H1 (cell line): Measurements from ENCODE around the gene C3AR1.

Experiments used
- CTCF ChIP-seq, 3 experiments: IDR thresholded peaks; 1 replicate in 2 of 3; 2 replicates in 1 of 3; pipeline versions ENCODE4 v1.5.1 to v1.6.1; 2011; ENCODE audit warnings: low read length in 3 of 3, mild to moderate bottlenecking in 3 of 3, inconsistent platforms in 2 of 3, low read depth in 1 of 3, moderate library complexity in 1 of 3; ENCODE audit not compliant: insufficient read depth in 1 of 3; ENCODE audit errors: control extremely low read depth in 1 of 3
- EP300 ChIP-seq, 2 experiments: IDR thresholded peaks; 1 replicate in 1 of 2; 2 replicates in 1 of 2; pipeline ENCODE4 v1.6.1; 2011 to 2012; ENCODE audit warnings: low read depth in 2 of 2, low read length in 2 of 2, mild to moderate bottlenecking in 2 of 2, borderline replicate concordance in 1 of 2, inconsistent platforms in 1 of 2, moderate library complexity in 1 of 2
- GABPA ChIP-seq: IDR thresholded peaks from 2 replicates; pipeline ENCODE4 v1.6.1; 2011; ENCODE audit warnings: mild to moderate bottlenecking, low read length, moderate library complexity, borderline replicate concordance; ENCODE audit not compliant: insufficient read depth
- GTF2F1 ChIP-seq: IDR thresholded peaks from 2 replicates; pipeline ENCODE4 v1.6.1; 2012; ENCODE audit warnings: low read depth, low read length, improper control_type of control experiment, borderline replicate concordance
- HDAC2 ChIP-seq, 2 experiments: fragments of 300-600 bp in 1 of 2; sonication (generic) in 1 of 2; IDR thresholded peaks; 2 replicates each; pipeline ENCODE4 v1.6.1; 2011 to 2012; ENCODE audit warnings: low read depth in 2 of 2, low read length in 2 of 2, mild to moderate bottlenecking in 2 of 2, moderate library complexity in 2 of 2, borderline replicate concordance in 1 of 2, inconsistent platforms in 1 of 2
- NRF1 ChIP-seq: IDR thresholded peaks from 2 replicates; pipeline ENCODE4 v1.6.1; 2011; ENCODE audit warnings: mild to moderate bottlenecking, low read depth, low read length, improper control_type of control experiment
- POLR2A ChIP-seq, 2 experiments: IDR thresholded peaks; 1 replicate in 1 of 2; 2 replicates in 1 of 2; pipeline ENCODE4 v1.6.1; 2011; ENCODE audit warnings: low read depth in 2 of 2, low read length in 2 of 2, mild to moderate bottlenecking in 2 of 2; ENCODE audit errors: control extremely low read depth in 1 of 2
- POLR2AphosphoS5 ChIP-seq: IDR thresholded peaks from 2 replicates; pipeline ENCODE4 v1.6.1; 2011; ENCODE audit warnings: low read depth, low read length
- RAD21 ChIP-seq, 2 experiments: IDR thresholded peaks in 1 of 2; conservative IDR thresholded peaks in 1 of 2; 2 replicates each; pipeline ENCODE4 v1.6.1; 2011; ENCODE audit warnings: low read depth in 2 of 2, low read length in 2 of 2, improper control_type of control experiment in 1 of 2, inconsistent platforms in 1 of 2, mild to moderate bottlenecking in 1 of 2, moderate library complexity in 1 of 2
- SIN3A ChIP-seq, 2 experiments: IDR thresholded peaks in 1 of 2; conservative IDR thresholded peaks in 1 of 2; 2 replicates each; pipeline ENCODE4 v1.6.1; 2011 to 2012; ENCODE audit warnings: low read length in 2 of 2, improper control_type of control experiment in 1 of 2, low read depth in 1 of 2, mild to moderate bottlenecking in 1 of 2
- SP2 ChIP-seq: IDR thresholded peaks from 2 replicates; pipeline ENCODE4 v1.6.1; 2012; ENCODE audit warnings: mild to moderate bottlenecking, low read length, inconsistent platforms
- TAF1 ChIP-seq: IDR thresholded peaks from 2 replicates; pipeline ENCODE4 v1.6.1; 2011; ENCODE audit warnings: mild to moderate bottlenecking, low read depth, low read length
- YY1 ChIP-seq: IDR thresholded peaks from 2 replicates; pipeline ENCODE4 v1.6.1; 2011; ENCODE audit warnings: low read depth, mild to moderate bottlenecking, low read length
- TF ChIP-seq, protein P1 (sequence below): IDR thresholded peaks from 2 replicates; pipeline ENCODE4 v1.6.1; 2012; ENCODE audit warnings: inconsistent platforms

GRCh38 chr12:8050600-8051250, 15.4 kb downstream of the C3AR1 start:
- TF ChIP-seq CTCF (IDR thresholded peaks at IDR 0.05; ENCODE audit: control extremely low read depth in 1 of 3, insufficient read depth in 1 of 3, low read depth in 1 of 3, low read length in 3 of 3) (no peak), POLR2A (IDR thresholded peaks at IDR 0.05; ENCODE audit: control extremely low read depth in 1 of 2, low read depth in 2 of 2, low read length in 2 of 2) (no peak), HDAC2 (IDR thresholded peaks at IDR 0.05; ENCODE audit: borderline replicate concordance in 1 of 2, low read depth in 2 of 2, low read length in 2 of 2) (no peak), EP300 (IDR thresholded peaks at IDR 0.05; ENCODE audit: borderline replicate concordance in 1 of 2, low read depth in 2 of 2, low read length in 2 of 2) (no peak), POLR2AphosphoS5 (no peak), RAD21 (IDR thresholded peaks at IDR 0.05 in 1 of 2, conservative IDR thresholded peaks at IDR 0.05 in 1 of 2; ENCODE audit: low read depth in 2 of 2, low read length in 2 of 2) (no peak), NRF1 (no peak), YY1 (no peak), TAF1 (no peak), GTF2F1 (no peak), GABPA (no peak), SP2 (no peak), SIN3A (conservative IDR thresholded peaks at IDR 0.05 in 1 of 2, IDR thresholded peaks at IDR 0.05 in 1 of 2; ENCODE audit: low read depth in 1 of 2, low read length in 2 of 2) (no peak)
- TF ChIP-seq, protein P1, sequence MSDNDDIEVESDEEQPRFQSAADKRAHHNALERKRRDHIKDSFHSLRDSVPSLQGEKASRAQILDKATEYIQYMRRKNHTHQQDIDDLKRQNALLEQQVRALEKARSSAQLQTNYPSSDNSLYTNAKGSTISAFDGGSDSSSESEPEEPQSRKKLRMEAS: no peak
